Astrocyte of the cerebellum (primary cell): ENCODE measurements around the gene AGBL1.
"Not testable (repeated sequence)": the region's sequence is repeated elsewhere in the genome, so short reads cannot be mapped to it uniquely, and the experiment has no call there.

Experiments
- DNase-seq: peaks from one replicate; pipeline ENCODE4 v3.0.0-alpha.2; 2011; ENCODE audit warnings: low read depth
- H3K4me3 ChIP-seq: 2 replicates; pipeline ENCODE4 v1.5.1; 2011; ENCODE audit warnings: mild to moderate bottlenecking, low read depth, low read length, moderate library complexity
- in situ Hi-C: cut with HindIII; loops from 2 replicates; pipeline ENCODE4 v1.10.0; 2017; ENCODE audit warnings: low sequenced_read_pairs
- TF ChIP-seq, protein P1 (sequence below): IDR thresholded peaks from 2 replicates; pipeline ENCODE4 v1.5.1; 2012; ENCODE audit warnings: low read length, low read depth, moderate library complexity, mild to moderate bottlenecking; ENCODE audit errors: missing control alignments

Gene AGBL1

DNA sequence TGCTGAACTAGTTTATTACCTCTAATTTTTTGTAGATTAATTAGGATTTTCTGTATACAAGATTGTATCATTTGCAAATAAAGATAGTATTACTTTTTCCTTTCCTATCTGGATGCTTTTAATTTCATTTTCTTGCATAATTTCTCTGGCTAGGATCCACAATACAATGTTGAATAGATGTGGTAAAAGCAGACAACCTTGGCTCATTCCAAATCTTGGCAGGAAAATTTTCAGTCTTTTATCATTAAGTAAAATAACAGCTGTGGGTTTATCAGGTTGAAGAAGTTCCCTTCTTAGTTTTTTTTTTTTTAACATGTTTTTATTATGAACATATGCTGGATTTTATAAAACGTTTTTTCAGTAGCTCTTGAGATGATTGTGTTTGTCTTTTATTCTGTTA lies 422.6 kb downstream of the AGBL1 start:
- DNase-seq = no peak
- in situ Hi-C loops = no loop called here
- H3K4me3 ChIP-seq = no peak overlapping the region
- TF ChIP-seq, protein P1, sequence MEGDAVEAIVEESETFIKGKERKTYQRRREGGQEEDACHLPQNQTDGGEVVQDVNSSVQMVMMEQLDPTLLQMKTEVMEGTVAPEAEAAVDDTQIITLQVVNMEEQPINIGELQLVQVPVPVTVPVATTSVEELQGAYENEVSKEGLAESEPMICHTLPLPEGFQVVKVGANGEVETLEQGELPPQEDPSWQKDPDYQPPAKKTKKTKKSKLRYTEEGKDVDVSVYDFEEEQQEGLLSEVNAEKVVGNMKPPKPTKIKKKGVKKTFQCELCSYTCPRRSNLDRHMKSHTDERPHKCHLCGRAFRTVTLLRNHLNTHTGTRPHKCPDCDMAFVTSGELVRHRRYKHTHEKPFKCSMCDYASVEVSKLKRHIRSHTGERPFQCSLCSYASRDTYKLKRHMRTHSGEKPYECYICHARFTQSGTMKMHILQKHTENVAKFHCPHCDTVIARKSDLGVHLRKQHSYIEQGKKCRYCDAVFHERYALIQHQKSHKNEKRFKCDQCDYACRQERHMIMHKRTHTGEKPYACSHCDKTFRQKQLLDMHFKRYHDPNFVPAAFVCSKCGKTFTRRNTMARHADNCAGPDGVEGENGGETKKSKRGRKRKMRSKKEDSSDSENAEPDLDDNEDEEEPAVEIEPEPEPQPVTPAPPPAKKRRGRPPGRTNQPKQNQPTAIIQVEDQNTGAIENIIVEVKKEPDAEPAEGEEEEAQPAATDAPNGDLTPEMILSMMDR = no peak

DNA sequence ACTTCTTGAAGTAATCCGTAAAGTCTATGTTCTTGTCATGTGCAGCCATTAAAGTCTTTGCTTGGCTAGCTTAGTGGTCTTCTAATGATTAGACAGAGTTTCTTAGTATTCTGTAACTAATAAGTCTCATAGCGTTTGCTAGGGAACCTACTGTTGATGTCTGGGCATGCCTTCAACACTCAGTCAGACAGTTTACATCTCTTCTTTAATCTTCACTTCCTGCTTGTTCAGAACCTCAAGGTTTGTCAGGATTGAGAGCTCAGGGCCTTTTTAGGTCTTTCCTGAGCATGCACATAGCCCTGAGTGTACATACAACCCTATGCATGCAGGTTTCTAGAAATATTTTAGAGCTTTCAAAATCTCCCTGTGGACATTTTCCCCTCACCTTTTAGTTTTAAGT lies 426.3 kb downstream of the AGBL1 start:
- H3K4me3 ChIP-seq = no peak overlapping the region
- in situ Hi-C loops = no loop called here
- DNase-seq = no peak
- TF ChIP-seq, protein P1 = no peak

DNA sequence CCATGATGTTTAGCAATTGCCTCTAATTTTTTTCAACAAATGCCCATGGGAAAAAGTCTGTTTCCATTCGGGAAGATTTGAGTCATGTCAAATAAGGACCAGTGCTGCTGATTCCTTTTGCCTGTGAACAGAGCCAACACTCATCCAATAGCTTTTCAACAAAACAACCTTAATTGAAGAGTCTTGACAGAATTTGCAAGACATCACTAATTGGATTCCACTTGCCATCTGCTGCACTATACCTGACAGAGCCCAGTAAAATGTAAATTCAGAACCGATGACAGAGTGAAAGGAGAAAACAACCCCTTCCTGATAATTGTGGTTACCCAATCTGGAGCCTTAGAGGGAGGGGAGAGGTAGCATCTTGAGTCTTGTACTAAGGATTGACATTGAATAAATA lies 426.7 kb downstream of the AGBL1 start:
- no peak for DNase-seq
- in situ Hi-C loops = no loop called here
- TF ChIP-seq, protein P1 = no peak
- H3K4me3 ChIP-seq = no peak overlapping the region

DNA sequence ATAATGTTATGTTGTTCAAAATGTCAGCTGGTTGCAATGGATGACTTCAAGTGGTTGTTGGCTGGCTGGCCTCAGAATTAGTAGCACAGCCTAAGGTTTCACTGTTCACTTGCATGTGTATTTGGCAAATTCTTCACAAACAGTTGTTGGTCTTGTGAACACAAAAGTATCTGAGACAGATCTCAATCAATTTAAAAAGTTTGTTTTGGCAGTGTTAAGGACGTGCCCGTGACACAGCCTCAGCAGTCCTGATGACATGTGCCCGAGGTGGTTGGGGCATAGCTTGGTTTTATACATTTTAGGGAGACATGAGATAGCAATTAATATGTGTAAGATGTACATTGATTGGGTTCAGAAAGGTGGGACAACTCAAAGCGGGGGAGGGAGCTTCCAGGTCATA lies 436.0 kb downstream of the AGBL1 start:
- in situ Hi-C loops = no loop called here
- no peak for DNase-seq

DNA sequence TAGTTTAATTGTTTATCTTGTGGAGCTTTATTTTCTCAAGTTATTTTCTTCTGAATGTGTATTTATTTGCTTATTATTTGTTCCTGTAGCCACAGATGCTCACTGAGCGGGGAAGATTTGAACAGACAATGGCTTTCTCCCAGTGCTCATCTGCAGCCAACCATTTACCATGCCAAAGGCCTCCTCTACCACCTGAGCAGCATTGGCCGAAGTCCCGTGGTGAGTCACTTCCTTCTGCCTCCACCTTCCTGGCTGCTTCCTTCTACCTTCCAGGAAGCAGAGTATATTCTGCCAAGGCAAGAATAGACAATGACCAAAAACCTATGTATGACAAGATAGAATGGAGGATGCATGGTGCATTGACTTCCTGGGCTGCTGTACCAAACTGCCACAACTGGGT lies 443.1 kb downstream of the AGBL1 start:
- no peak overlapping the region for H3K4me3 ChIP-seq
- DNase-seq = no peak
- in situ Hi-C loops = no loop called here
- TF ChIP-seq, protein P1 = no peak

More for the DNA sequence above, 436.0 kb downstream of the AGBL1 start:
- TF ChIP-seq, protein P1 = no peak
- no peak overlapping the region for H3K4me3 ChIP-seq

DNA sequence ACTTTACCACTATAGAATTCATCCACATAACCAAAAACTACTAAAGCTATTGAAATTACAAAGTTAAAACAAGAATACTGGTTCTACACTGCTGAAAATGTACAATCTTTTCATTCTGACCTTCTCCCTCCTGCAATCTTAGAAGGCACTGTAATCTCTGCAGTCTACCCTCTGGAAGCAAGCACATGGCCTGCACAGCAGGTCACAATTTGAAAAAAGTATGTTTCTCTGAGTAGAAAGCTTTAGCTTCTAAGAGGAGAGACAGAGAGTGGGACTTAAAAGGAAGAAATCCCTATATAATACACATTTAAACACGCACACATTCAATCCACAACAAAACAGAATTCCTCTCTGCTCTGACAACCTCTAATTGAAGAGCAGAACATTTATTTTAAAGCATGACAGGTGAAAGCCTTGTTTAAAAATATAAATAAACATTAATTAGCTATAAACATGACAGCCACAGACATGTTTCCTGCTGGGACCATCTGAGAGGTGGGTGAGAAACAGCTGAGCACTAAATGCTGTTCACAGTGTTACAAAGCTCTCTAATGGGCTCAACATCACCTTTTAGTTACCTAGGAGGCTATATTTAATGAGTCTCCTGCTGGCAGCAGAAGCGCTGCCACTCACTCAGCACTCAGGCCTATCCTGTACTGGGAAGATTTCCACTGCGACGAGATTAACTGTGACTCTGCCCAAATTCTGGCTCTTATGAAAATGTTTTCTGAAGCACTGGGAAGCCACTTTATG lies 447.4 kb downstream of the AGBL1 start:
- no peak overlapping the region for H3K4me3 ChIP-seq
- no peak for DNase-seq
- TF ChIP-seq, protein P1 = no peak
- in situ Hi-C loops = no loop called here

DNA sequence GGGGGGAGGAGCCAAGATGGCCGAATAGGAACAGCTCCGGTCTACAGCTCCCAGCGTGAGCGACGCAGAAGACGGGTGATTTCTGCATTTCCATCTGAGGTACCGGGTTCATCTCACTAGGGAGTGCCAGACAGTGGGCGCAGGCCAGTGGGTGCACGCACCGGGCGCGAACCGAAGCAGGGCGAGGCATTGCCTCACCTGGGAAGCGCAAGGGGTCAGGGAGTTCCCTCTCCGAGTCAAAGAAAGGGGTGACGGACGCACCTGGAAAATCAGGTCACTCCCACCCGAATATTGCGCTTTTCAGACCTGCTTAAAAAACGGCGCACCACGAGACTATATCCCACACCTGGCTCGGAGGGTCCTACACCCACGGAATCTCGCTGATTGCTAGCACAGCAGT lies 448.4 kb downstream of the AGBL1 start:
- in situ Hi-C loops, DNase-seq, H3K4me3 ChIP-seq: not testable (repeated sequence)
